Karpas-422 (cell line): Measurements from ENCODE around the gene ZDHHC3. TPM values are rescaled to one million over a fixed set of nuclear protein-coding genes. Genes with fewer than 3 reads are reported as not detected.

ENCODE experiments used
- DNase-seq: peaks from one replicate; pipeline ENCODE4 v3.0.0-alpha.2; 2015
- H2AFZ ChIP-seq: fragments of 200-600 bp; sonication (generic); 2 replicates; pipeline ENCODE4 v1.6.1; 2014; ENCODE audit warnings: antibody characterized with exemption, low read length, mixed read lengths
- H3K27ac ChIP-seq: fragments of 200-600 bp; sonication (generic); 2 replicates; pipeline ENCODE4 v1.5.1; 2014; ENCODE audit warnings: mild to moderate bottlenecking, low read length, moderate library complexity
- H3K27me3 ChIP-seq: fragments of 200-600 bp; sonication (generic); 2 replicates; pipeline ENCODE4 v1.6.1; 2014; ENCODE audit warnings: low read length, mixed read lengths
- H3K36me3 ChIP-seq: fragments of 200-600 bp; sonication (generic); 2 replicates; pipeline ENCODE4 v1.6.1; 2014; ENCODE audit warnings: low read length, mixed read lengths; ENCODE audit not compliant: insufficient read depth
- H3K4me1 ChIP-seq: fragments of 200-600 bp; sonication (generic); 2 replicates; pipeline ENCODE4 v1.6.1; 2014; ENCODE audit warnings: mild to moderate bottlenecking, low read length, mixed read lengths
- H3K4me2 ChIP-seq: fragments of 200-600 bp; sonication (generic); 2 replicates; pipeline ENCODE4 v1.6.1; 2014; ENCODE audit warnings: low read length, low read depth, mild to moderate bottlenecking; ENCODE audit not compliant: poor library complexity, severe bottlenecking
- H3K4me3 ChIP-seq: fragments of 200-600 bp; sonication (generic); 2 replicates; pipeline ENCODE4 v1.5.1; 2014; ENCODE audit warnings: mild to moderate bottlenecking, antibody characterized with exemption, low read length, mixed read lengths
- H3K79me2 ChIP-seq: fragments of 200-600 bp; sonication (generic); 2 replicates; pipeline ENCODE4 v1.6.1; 2014; ENCODE audit warnings: mild to moderate bottlenecking, low read length, mixed read lengths
- H3K9ac ChIP-seq: fragments of 200-600 bp; sonication (generic); 2 replicates; pipeline ENCODE4 v1.6.0; 2014; ENCODE audit warnings: low read length
- H3K9me2 ChIP-seq: fragments of 200-600 bp; sonication (generic), shearing (Covaris generic); replicated peaks from 2 replicates; pipeline ENCODE4 v1.6.0; 2014; ENCODE audit warnings: mild to moderate bottlenecking, low read length, moderate library complexity; ENCODE audit not compliant: insufficient read depth
- H3K9me3 ChIP-seq: fragments of 300-700, 200-600 bp; sonication (generic); 2 replicates; pipeline ENCODE4 v1.6.1; 2014; ENCODE audit warnings: low read length, mixed read lengths
- H4K20me1 ChIP-seq: fragments of 200-600 bp; sonication (generic); 2 replicates; pipeline ENCODE4 v1.6.1; 2014; ENCODE audit warnings: mild to moderate bottlenecking, antibody characterized with exemption, low read length, low read depth; ENCODE audit not compliant: insufficient read depth
- total RNA-seq: library from RNA; depleted of rRNA; stranded (reverse); fragments of >200 nt; shearing (Covaris generic); gene quantifications from 2 replicates; pipeline ENCODE4 v1.2.3, GENCODE V29; 2014; ENCODE audit warnings: low replicate concordance

The ZDHHC3 gene
- total RNA-seq, 1 experiment from 2014 or later, result 70.9 TPM

DNA sequence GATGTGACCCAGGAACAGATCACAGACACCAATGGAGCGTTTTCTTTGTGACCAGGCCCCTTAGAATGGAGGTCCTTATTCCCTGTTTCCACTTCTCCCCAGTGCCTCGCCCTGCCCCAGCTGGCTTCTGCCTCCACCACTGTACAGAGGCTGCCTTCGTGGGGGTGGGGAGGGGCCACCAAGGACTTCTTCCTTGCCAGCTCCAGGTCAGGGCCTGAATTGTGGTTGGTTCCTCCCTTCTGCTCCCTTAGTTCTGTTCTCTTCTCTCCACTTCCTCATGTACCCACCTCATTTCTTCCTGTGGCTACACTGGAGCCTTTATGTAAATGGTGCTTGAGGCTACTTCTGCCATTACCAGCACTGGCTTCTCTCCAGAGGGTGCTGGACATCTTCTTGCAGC, 85.1 kb downstream of the ZDHHC3 start:
- no peak overlapping the region for H3K9ac ChIP-seq
- no peaks in the 10 kb centered on the region for H3K9me2 ChIP-seq
- H3K79me2 ChIP-seq, result no peaks in the 10 kb centered on the region
- H3K36me3 ChIP-seq, result no peaks in the 10 kb centered on the region
- no peaks in the 10 kb centered on the region for H3K9me3 ChIP-seq
- no peak overlapping the region for H3K4me3 ChIP-seq
- no peak overlapping the region for H2AFZ ChIP-seq
- H4K20me1 ChIP-seq, result no peaks in the 10 kb centered on the region
- H3K27ac ChIP-seq, result no peak overlapping the region
- H3K27me3 ChIP-seq, result no peaks in the 10 kb centered on the region
- H3K4me2 ChIP-seq, result no peak overlapping the region
- no peaks in the 10 kb centered on the region for H3K4me1 ChIP-seq
- DNase-seq, result no peak

GRCh38 chr3:44890258-44890657, 85.7 kb downstream of the ZDHHC3 start:
- no peak overlapping the region for H3K27ac ChIP-seq
- no peaks in the 10 kb centered on the region for H3K4me1 ChIP-seq
- no peak for DNase-seq
- no peak overlapping the region for H3K4me2 ChIP-seq
- H3K27me3 ChIP-seq, result no peaks in the 10 kb centered on the region
- no peaks in the 10 kb centered on the region for H4K20me1 ChIP-seq
- H3K36me3 ChIP-seq, result no peaks in the 10 kb centered on the region
- no peak overlapping the region for H2AFZ ChIP-seq
- no peak overlapping the region for H3K9ac ChIP-seq
- no peaks in the 10 kb centered on the region for H3K9me2 ChIP-seq
- no peak overlapping the region for H3K4me3 ChIP-seq
- H3K79me2 ChIP-seq, result no peaks in the 10 kb centered on the region
- H3K9me3 ChIP-seq, result no peaks in the 10 kb centered on the region

DNA sequence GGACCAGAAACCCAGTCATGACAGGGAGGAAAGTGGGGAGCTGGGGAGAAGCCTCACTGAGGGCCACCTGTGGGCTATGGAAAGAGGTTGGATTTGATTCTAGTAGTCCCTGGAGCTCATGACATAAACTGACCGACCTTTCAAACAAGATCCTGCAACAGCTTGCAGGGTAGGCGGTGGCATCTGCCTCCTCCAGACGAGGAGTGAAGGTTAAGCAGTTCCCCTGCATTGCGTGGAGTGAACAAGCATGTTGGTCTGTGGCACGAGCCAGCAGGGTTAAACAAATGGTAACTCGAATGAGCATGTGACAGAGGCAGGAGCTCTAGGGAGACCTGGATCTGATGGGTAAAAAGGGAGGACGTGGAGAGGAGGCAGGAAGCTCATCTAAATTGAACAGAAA, 88.9 kb downstream of the ZDHHC3 start:
- Histone ChIP-seq H3K79me2 (no peaks in the 10 kb centered on the region), H3K36me3 (no peaks in the 10 kb centered on the region), H2AFZ (no peak overlapping the region), H3K27me3 (no peaks in the 10 kb centered on the region), H3K4me2 (no peak overlapping the region), H3K9me2 (no peaks in the 10 kb centered on the region), H3K9me3 (no peaks in the 10 kb centered on the region), H4K20me1 (no peaks in the 10 kb centered on the region), H3K4me3 (no peak overlapping the region), H3K4me1 (no peaks in the 10 kb centered on the region), H3K9ac (no peak overlapping the region), H3K27ac (no peak overlapping the region)
- DNase-seq, result no peak

GRCh38 chr3:44886561-44886960, 89.4 kb downstream of the ZDHHC3 start:
- H3K4me1 ChIP-seq, result no peaks in the 10 kb centered on the region
- H3K4me3 ChIP-seq, result no peak overlapping the region
- no peak overlapping the region for H3K4me2 ChIP-seq
- H4K20me1 ChIP-seq, result no peaks in the 10 kb centered on the region
- no peaks in the 10 kb centered on the region for H3K36me3 ChIP-seq
- H2AFZ ChIP-seq, result no peak overlapping the region
- no peaks in the 10 kb centered on the region for H3K9me3 ChIP-seq
- no peaks in the 10 kb centered on the region for H3K9me2 ChIP-seq
- no peak overlapping the region for H3K9ac ChIP-seq
- H3K27ac ChIP-seq, result no peak overlapping the region
- no peaks in the 10 kb centered on the region for H3K27me3 ChIP-seq
- no peaks in the 10 kb centered on the region for H3K79me2 ChIP-seq
- DNase-seq, result no peak

DNA sequence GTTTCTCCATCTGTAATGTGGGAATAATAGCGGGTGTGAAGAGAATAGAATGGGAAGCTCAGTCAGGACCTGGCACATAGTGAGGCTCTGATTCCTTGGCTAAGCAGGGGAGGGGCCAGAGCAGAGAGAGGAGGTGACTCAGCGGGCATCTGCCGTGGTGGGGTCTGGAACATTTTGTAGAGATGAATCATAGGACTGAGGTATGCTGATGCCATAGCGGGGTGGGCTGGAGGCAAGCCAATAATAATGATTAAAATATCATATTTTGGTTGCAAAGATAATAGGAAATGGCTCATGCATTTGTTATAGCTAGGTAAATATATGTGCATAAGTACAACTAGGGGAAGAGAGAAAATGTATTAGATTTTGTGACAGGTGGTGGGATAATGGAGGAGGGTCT, 90.4 kb downstream of the ZDHHC3 start:
- Histone ChIP-seq H4K20me1 (no peaks in the 10 kb centered on the region), H3K36me3 (no peaks in the 10 kb centered on the region), H3K4me1 (no peaks in the 10 kb centered on the region), H3K4me2 (no peak overlapping the region), H3K79me2 (no peaks in the 10 kb centered on the region), H3K27me3 (no peaks in the 10 kb centered on the region), H3K9me3 (no peaks in the 10 kb centered on the region), H3K9me2 (no peaks in the 10 kb centered on the region), H3K4me3 (no peak overlapping the region), H3K27ac (no peak overlapping the region), H3K9ac (no peak overlapping the region), H2AFZ (no peak overlapping the region)
- no peak for DNase-seq

DNA sequence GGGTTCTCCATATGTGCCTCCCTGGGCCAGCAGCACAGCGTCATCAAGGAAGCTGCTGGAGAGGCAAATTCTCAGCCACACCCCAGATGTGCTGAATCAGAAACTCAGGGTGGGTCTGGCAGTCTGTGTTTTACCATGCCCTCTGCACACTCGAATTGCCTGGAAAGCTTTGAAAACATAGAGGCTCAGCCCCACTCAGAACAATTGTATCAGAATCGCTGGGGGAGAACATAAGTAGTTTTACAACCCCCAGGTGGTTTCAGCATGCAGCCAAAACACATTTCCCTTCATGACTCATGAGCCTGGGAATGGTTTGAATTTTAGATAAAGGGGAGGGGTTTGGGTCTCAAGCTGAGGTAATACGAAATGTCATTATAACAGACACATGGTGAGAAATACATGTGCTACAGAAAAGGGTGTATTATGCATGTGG, 92.0 kb downstream of the ZDHHC3 start:
- H3K9ac ChIP-seq, result no peak overlapping the region
- DNase-seq, result no peak
- no peak overlapping the region for H3K4me3 ChIP-seq
- H4K20me1 ChIP-seq, result no peaks in the 10 kb centered on the region
- H3K4me1 ChIP-seq, result no peaks in the 10 kb centered on the region
- H3K27me3 ChIP-seq, result no peaks in the 10 kb centered on the region
- no peak overlapping the region for H2AFZ ChIP-seq
- no peaks in the 10 kb centered on the region for H3K9me3 ChIP-seq
- no peak overlapping the region for H3K4me2 ChIP-seq
- no peaks in the 10 kb centered on the region for H3K36me3 ChIP-seq
- no peaks in the 10 kb centered on the region for H3K79me2 ChIP-seq
- no peaks in the 10 kb centered on the region for H3K9me2 ChIP-seq
- no peak overlapping the region for H3K27ac ChIP-seq

- H2AFZ ChIP-seq, result no peak overlapping the region
- no peak overlapping the region for H3K9ac ChIP-seq
- no peaks in the 10 kb centered on the region for H3K79me2 ChIP-seq
- H3K9me2 ChIP-seq, result no peaks in the 10 kb centered on the region
- H3K36me3 ChIP-seq, result no peaks in the 10 kb centered on the region
- no peak overlapping the region for H3K27ac ChIP-seq
- no peak overlapping the region for H3K4me2 ChIP-seq
- H3K4me3 ChIP-seq, result no peak overlapping the region
- H4K20me1 ChIP-seq, result no peaks in the 10 kb centered on the region
- no peaks in the 10 kb centered on the region for H3K27me3 ChIP-seq
- H3K9me3 ChIP-seq, result no peaks in the 10 kb centered on the region
- peak; percentile 57 for DNase-seq
- H3K4me1 ChIP-seq, result no peaks in the 10 kb centered on the region
These were observed 92.6 kb downstream of the ZDHHC3 start for GRCh38 chr3:44883213-44883955.

DNA sequence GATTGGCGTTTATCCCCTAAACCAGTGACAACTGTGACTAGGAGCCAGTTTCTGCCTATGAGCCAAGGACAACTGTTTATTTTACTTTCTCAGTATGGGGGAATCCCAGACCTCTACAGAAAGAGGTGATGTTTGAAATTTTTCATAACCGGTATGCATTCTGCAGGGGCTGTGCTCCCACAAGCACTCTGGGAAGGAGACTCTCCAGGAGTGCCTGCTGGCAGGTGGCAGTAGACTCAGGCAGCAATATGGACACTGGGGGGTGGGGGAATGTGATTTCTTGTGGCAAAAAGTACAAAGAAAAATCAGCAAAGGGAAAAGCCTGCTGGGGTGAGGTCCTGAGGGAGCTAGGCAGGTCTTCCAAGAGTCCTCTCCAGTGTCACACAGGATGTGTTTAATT, 95.7 kb downstream of the ZDHHC3 start:
- no peaks in the 10 kb centered on the region for H3K36me3 ChIP-seq
- no peaks in the 10 kb centered on the region for H3K27me3 ChIP-seq
- H4K20me1 ChIP-seq, result no peaks in the 10 kb centered on the region
- no peak overlapping the region for H3K4me3 ChIP-seq
- no peak overlapping the region for H2AFZ ChIP-seq
- H3K9ac ChIP-seq, result no peak overlapping the region
- 0 out of 2 replicates have a peak, but pooled peaks cover 4% of the 10 kb centered on the region for H3K4me1 ChIP-seq
- no peak overlapping the region for H3K4me2 ChIP-seq
- H3K79me2 ChIP-seq, result no peaks in the 10 kb centered on the region
- no peak for DNase-seq
- no peaks in the 10 kb centered on the region for H3K9me2 ChIP-seq
- no peak overlapping the region for H3K27ac ChIP-seq
- H3K9me3 ChIP-seq, result no peaks in the 10 kb centered on the region
